IPS DF 4.7 (cell line): ENCODE measurements around the gene GLCE.
"Not testable (repeated sequence)": the region's sequence is repeated elsewhere in the genome, so short reads cannot be mapped to it uniquely, and the experiment has no call there.

Source experiments
- DNase-seq: peaks from one replicate; pipeline ENCODE4 v3.0.0-alpha.2; 2013; ENCODE audit warnings: low spot score; ENCODE audit errors: extremely low read depth

The GLCE gene

DNA sequence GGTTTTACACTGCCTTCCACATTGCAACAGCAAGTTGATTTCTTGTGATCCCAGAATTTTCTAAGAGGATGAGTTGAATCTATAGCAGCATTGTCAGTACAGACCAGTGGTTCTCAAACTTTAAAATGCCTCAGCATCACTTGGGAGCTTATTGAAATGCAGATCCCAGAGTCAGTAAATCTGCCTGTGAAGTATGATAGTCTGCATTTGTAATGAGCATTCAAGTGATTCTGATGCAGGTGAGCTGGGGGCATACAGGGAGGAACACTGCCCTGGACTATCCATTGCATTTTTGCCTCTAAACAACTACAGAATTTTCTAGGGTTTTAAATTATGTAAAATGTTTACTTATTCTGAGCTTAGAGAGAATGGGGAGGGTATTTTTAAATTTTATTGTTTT lies 110.8 kb downstream of the GLCE start:
- no peak for DNase-seq

DNA sequence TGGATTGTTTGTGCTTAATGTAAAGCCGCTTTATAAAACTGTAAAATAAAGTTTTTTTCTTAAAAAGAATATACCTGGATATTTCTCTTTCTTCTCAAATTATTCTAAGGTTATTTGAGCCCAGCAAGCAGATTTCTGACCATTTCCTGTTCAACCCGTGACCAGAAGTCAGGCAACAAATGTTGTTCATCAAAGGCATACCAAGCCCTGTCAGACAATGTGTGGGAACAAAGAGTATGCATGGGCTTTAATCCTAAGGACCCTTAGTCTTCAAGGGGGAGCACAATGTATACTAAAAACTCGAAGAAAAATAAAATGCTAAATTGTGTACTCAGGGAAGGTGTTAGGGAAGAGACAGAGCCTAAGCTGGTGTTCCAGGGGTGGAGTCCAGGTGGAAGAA lies 111.7 kb downstream of the GLCE start:
- DNase-seq: no peak

DNA sequence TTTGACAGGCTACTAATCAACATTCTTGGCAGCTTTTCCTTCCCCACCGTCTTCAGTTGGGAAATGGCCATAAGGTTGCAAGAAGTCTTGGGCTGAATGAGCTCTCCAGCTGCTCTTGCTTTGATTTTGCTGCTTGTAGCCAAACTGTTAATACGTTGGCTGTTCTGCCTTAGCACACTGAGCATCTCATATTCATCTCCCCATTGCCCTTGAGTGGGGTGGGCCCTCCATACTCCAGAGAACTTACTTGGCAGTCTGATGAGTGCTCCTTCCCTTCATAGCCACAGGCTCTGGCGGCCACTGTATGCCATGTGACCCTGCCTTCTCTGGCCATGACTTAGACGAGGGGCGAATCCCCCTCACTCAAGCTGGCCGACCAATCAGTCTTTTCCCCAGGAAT lies 112.5 kb downstream of the GLCE start:
- DNase-seq: no peak

DNA sequence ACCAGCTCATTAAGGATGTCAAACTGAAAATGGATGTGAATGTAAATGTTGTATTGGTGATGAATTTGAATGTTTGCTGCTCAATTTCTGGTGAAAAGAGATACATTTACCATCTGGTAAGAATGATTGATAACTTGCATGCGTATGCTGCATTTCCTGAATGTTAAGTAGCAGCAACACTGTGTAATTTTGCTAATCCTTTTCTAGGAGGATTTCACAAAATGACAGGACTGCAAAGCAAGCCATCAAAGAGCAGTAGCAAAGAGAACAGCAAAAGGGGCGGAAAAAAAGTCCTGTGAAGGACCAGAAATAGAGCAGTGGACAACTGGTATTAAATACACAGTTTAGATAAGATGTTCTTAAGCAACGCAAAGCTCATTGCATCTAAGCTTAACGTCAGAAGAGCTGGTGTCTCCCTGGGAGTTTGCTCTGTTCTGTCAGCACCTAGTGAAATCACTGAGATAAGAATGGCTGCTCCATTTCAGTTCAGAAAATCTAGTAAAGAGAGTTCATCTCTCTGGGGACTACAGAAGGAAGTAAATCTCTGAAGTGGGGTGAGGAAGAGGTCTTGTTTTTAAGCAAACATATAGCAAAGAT lies 114.7 kb downstream of the GLCE start:
- no peak for DNase-seq

DNA sequence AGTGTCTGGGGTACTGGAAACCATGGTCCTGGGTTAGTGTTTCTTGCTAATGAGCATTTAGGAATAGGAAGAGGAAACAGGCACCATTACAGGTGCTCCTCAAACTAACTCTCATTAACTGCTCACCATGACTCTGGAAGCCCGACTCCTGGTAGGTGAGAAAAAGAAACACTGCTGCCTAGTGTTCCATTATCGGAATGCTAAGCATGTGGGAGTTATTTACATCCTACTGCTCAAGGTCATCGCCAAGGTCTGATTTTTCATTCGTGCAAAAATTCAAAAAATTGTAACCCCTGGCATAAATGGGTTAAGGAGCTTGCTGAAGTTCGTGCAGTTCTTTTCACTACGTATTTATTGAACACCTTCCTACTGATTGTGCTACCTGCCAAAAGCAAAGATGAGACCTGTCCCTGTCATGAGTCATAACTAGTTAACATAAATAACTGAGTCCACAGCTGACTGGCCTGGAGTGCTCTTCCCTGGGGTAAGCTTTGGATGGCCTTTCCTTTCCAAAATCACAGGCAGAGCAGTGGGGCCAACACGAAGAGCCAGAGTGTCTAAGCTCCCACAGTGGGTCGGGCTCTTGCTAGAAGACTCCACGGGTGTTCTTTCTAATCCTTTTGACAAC lies 115.6 kb downstream of the GLCE start:
- no peak for DNase-seq

DNA sequence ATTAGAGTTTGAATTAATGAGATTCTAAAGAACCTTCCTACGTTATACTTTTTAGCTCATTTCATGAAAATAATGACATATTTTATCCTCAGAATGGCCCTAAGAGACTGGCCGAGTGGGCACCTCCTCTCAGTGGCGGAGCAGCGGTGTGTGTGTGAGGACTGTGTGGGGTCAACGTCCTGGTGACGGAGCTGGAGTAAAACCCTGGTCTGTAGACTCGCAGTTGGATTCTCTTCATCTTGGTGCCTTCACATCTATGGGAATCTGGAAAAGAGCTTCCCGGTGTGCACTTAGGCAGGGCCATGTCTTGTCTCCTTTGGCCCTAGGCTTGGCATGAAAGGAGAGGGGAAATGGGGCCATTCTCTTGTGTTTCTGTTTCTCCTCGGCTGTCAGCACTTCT lies 116.9 kb downstream of the GLCE start:
- no peak for DNase-seq

DNA sequence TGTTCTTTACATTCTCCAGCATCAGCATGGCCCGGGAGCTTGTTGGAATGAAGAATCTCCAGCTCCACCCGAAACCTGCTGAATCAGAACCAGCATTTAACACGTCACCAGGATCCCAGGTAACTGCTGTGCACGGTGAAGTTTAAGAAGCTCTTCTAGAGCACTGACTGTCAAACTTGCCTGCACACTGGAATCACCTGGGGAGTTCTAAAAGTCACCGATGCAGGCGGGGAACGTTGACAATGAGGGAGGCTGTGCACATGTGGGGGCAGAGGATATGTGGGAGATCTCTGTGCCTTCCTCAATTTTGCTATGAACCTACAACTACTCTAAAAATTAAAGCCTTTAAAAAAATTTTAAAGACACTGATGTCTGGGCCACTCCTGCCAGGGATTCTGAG lies 119.2 kb downstream of the GLCE start:
- no peak for DNase-seq

DNA sequence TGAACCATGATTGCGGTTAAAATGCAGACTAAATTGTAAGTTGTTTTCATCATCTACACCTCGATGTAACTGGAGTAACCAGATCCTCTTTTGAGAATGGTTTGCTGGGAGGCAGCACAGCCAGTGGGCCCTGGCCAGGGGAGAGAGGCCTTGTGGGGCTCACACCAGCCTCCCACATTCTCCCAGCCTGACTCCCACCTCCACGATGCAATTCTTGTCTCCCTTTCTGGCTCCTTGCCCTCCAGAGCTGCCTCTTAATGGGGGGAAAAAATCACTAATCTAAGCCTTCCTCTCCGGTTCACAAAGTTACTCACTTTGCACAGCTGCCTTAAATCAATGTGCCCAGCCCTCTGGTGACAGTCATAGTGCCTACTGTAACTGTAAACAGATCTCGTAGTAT lies 120.3 kb downstream of the GLCE start:
- no peak for DNase-seq

DNA sequence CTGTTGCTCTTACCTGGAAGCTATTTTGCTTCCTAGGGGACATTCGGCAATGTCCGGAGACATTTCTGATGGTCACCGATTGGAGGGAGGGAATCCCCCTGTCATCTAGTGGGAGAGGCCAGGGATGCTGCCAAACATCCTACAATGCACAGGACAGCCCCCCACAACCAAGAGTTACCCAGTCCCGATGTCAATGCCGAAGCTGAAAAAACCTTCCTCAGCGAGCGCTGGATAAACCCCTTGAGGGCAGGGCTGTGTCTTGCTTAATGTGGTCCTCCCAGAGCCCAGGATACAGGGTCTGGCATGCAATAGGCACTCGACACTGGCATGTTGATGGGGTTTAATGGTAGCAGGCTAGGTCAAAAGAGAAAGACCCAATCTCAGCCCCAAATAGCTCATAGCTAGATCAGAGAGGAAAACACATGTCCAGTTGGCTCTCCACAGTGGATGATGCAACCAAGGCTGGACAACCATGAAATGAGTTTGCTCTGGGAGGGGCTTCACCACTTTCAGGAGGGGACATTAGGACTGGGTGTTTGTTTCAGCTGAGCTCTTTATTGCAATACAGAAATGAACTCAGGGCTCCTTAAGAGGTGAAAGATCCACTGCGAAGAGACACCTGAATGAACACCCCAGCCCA lies 121.8 kb downstream of the GLCE start:
- DNase-seq: no peak

DNA sequence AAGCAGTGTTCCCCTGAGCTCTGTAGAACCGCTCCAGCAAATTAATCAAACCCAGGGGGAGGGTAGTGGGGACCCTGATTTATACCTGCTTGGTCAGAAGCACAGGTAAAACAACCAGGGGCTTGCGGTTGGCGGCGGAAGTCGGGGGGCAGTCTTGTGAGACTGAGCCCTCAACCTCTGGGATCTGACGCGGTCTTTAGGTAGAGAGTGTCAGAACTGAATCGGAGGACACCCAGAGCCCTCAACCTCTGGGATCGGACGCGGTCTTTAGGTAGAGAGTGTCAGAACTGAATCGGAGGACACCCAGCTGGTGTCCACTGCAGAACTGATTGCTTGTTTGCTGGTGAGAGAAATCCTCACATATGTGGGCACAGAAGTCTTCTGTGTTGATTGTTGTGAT lies 125.4 kb downstream of the GLCE start:
- DNase-seq: no peak

DNA sequence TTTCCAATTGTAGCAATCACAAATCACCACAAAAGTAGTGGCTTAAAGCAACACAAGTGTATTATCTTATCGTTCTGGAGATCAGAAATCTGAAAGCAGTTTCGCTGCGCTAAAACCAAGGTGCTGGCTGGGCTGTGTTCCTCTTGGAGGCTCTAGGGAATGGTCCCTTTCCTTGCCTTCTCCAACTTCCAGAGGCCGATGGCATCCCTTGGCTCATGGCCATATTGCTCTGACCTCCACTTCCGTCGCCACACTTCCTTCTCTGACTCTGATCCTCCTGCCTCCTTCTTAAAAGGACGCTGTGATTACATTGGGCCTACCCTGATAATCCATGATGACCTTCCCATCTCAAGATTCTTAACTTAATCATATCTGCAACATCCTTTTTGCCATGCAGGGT lies 127.6 kb downstream of the GLCE start:
- DNase-seq: no peak

DNA sequence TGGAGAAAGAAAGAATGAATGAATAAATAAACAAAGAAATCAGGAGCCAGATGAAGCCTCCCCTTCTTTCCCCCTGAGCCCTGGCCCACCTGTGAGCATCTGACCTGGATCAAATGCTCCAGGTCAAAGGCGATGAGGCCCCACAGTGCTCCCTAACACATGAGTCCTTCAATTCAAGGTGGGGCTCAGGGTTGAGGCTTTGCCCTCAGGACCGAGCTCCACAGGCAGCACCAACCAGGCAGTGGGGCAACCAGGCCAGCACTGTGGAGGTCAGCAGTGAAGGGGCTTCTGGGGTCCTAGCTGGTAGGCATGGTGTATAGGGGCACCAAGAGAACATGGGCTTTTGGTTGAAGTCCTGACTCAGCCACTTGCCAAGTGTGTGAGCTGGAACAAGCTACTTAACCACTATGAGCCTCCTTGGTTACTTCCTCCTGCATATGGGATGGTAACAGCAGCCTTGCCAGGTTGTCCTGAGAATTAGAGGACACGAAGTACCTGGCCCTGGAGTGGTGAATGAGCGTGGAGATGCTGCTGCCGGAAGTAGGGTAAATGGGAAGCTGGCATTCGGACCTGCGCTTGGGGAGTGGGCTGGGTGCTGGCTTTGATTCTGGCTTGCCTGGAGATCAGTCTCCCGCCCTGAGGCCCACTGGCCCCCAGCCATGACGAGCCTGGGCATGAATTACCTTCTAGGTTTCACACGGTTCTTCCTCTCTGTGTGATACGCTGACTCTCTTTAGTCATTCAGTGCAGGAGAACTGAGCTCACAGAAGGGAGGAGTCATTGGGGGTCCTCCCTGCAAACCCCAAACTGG lies 128.3 kb downstream of the GLCE start:
- DNase-seq: no peak

DNA sequence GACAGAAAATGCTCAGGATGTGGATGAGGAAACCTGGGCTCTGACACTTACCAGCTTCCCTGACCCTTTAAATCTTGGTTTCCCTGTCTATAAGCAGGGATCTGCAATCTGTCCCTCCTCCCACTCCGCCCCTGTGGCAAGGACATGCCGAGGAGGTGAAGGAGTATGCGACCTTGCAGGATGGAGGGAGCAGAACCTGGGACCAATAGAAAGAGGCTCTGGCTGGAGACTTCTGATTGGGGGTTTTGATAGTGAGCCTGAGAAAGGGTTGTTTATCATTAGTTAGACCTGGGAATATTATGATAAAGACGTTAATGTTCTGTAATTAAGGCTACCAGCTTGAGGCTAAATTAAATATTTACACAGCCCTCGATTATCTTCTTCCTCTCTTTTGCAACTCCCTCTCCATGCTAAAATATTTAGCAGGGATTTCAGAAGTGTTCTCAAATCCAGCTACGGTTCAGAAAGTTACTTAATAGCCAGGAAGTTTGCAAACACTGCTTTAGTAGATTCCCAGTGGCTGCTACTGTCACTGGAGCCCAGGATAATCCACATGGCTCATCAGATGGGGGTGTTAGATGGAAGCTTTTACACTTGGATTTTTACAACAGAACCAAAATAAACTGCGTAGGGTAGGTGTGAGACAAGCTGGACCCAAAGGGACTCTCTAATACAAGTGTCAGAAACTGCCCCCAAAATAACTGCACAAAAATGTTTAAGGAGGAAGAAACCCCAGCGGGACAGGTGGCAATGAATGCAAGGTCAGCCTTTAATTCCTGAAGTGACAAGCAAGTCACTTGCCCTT lies 129.1 kb downstream of the GLCE start:
- DNase-seq: no peak

DNA sequence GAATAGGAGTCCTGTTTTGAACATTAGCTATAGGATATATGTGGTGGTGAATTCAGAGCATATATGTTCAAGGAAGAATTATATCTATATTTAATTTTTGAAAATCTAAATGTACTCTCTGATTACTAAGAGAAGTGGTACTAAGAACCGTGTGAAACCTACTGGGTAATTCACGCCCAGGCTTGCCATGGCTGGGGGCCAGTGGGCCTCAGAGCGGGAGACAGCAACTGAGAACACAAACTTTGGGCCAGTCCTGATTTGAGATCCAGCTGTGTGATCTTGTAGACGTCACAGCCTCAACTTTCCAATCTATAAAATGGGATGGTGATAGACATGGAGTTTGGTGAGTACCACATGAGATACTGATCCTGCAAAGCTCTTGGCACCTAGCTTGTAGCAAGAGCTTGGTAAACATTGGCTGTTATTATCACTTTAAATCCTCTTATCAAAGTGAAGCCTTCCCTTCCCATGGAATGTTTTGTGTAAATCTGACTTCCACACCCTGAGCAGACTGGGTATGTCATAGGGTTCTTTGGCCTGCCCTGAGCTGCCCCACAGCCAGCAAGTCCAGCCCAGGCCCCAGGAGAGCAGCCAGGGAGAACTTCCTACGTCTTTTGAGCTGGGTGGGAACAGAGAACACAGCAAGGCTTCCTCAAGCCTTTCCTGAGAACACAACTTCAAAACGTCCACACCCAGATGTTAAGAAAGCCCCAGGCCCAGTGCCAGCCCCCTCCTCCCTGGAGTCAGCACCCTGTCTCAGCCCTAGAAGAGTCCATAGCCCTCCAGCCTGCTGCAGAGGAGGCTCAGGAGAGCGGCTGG lies 130.1 kb downstream of the GLCE start:
- no peak for DNase-seq

DNA sequence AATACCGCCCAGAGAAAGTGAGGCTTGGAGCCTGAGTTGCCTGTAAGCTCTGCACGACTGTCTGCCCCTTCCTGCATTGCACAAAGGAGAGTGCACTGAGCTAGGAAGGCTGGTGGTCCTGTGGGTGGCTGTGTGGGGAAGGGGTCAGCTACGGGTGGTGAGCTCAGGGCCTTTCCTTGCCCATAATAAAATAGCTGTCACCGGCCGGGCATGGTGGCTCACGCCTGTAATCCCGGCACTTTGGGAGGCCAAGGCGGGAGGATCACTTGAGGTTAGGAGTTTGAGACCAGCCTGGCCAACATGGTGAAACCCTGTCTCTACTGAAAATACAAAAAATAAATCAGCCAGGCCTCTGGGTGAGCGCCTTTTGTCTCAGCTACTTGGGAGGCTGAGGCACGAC lies 131.2 kb downstream of the GLCE start:
- not testable (repeated sequence) for DNase-seq

DNA sequence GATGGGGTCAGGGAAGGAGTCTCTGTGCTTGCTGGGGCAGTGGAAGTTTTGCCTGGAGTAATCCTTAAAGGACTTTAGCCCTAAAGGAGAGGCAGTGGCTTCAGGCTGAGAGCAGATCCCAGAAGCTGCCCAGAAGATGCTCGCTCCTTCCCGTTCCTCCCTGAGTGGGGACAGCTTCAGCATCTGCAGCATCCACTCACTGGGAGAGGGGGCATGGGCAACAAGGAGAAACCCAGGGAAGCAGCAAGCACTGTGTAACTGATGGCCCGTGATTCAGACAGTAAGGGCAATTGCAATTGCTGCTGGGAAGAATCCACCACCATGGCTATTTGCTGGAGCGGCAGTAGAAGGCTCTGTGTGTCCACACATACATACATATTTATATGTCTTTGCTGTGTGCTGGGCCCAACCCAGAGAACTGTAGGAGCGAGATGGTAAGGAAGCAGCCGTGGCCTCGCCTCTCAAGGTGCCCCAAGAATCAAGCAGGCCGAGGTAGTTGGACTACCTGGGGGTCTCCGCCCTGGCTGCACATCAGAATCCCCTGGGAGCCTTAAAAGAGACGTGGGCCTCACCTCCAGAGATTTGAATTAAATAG lies 132.5 kb downstream of the GLCE start:
- no peak for DNase-seq

DNA sequence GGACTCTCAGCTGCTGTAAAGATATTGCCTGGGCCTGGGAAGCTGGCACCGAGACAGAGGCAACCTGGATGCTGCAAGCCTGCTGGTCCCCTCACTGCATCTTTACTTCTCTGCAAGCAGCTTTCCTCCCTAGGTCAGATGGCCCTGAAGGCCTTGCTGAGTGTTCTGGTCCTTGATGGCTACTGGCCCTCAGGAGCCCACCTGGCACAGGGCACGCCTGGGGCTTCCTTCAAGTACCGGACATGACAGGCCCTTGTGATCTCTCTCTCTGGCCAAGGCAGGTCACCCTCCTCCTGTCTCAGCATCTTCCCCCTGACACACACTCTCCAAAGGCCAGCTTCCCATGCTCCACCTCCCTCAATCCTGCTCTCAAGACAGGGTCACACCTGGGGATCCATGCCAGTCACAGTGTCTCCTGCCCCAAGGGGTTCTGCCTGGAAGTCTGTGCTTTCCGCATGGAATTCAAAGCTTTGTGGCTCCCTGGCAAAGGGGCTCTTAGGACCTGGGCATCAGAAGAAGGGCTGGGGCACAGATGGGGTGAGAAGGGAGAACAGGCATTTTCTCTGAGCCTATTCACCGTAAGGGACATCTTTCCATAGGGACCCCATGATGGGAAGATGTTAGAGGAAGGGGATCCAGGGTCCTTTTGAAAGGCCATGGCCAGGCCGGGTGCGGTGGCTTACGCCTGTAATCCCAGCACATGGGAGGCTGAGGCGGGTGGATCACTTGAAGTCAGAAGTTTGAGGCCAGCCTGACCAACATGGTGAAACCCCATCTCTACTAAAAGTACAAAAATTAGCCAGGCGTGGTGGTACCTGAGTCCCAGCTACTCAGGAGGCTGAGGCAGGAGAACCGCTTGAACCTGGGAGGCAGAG lies 133.5 kb downstream of the GLCE start:
- no peak for DNase-seq

DNA sequence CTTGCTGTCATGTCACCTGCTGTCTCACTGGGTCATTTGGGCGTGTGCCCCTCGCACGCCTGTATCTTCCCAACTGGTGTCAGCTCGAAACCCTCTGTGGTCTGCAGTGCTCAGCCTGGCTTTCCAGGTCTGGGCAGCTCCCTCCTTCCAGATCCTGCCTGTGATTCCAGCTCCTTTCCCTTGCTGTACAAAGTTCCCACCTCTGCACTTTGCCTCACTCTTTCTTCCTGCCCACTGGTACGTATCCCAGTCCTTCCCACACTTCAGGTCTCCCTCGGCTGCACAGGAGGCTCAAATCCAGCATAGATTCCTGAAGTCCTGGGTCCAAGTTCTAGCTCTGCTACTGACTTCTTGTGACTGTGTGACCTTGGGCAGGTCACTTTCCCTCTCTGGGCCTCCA lies 136.2 kb downstream of the GLCE start:
- no peak for DNase-seq

DNA sequence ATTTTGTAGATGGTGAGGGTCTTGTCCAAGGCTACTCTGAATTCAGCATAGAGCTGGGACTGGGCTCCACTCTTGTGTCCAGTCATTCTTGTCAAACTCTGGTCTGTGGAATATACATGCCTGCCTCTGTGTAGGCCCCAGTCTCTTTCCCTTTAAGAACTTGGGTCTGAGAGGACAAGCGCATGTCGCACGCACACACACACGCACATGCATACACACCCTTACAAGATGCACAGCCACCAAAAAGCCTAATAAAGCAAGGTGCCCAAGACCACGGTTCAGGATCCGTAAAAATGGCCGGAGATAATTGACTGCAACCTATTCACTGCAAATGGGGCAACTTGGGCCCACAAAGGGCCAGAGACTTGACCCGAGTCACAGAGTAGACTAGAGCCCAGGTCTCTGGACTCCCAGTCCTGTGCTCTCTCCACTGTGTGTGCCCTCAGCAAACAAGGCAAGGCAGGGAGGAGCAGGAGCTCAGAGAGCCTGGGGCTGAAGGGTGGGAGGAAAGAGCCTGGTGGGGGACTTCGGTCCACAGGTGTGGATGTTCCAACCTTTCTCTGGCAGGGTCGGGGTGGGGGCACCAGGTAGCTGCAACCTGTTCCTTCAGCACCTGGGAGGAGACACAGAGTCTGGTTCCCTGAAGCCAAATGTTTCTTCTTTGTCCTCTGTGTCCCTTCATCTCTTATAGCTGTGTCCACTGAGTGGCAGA lies 137.4 kb downstream of the GLCE start:
- DNase-seq: no peak
